DMS 273 (cell line): ENCODE results near the gene RALGAPA2.
"Not testable (repeated sequence)": the region's sequence is repeated elsewhere in the genome, so short reads cannot be mapped to it uniquely, and the experiment has no call there.

ENCODE experiments used
- DNase-seq: peaks from one replicate; lab custom pipeline; 2025; ENCODE audit not compliant: unreplicated experiment; lab: John Stamatoyannopoulos, UW

RALGAPA2 gene

DNA sequence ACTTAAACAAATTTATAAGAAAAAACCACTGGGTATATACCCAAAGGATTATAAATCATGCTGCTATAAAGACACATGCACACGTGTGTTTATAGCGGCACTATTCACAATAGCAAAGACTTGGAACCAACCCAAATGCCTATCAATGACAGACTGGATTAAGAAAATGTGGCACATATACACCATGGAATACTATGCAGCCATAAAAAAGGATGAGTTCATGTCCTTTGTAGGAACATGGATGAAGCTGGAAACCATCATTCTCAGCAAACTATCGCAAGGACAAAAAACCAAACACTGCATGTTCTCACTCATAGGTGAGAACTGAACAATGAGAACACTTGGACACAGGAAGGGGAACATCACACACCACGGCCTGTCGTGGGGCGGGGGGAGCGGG, 169.1 kb downstream of the RALGAPA2 start:
- DNase-seq, result not testable (repeated sequence)

DNA sequence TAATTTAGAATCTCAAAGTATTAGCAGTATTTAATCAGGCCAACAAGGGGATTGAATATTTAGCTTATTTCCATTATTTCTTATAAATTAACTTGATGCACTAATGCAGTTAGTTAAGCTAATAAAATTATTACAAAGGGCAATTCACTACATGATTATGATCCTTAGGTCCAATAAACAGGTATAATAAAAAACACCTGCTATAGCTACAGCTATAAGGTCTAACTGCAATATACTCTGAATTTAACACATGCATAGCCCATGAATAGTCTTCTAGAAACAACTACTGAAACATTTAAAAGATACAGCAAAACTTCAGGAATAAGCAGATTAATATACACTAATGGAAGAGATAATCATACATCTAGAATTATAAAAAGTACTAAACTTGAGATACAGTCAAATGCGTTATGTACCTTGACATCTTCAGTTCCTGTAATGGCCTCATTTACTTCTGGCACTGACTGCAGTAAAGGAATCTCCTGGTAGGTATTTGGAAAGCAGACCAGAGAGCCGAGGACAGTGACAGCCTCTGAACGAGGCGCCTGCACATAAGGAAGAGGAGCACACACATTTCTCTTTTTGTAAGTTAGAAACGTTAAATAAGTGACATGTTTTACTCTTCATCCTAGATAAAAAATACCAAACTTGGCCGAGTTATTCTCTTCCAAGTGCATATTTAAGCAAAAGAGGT, 176.1 kb downstream of the RALGAPA2 start:
- no peak for DNase-seq

DNA sequence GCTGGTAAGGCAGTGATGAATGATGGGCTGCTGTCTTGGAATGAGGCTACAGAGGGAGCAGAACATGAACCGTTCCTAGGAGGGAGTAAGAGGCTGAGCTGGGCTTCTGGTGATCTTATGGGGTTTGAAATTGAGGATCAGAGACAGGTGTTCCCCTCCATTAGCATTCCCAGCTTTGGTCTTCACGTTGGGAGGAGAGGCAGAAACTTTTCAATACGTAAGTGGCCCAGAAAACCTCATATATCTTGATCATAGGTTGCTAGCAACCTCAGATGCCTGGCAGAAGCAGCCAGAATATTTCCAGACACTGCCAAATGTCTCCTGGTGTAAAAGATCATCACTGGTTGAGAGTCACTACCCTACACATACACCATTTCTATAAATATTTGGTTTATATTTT, 177.4 kb downstream of the RALGAPA2 start:
- no peak for DNase-seq

DNA sequence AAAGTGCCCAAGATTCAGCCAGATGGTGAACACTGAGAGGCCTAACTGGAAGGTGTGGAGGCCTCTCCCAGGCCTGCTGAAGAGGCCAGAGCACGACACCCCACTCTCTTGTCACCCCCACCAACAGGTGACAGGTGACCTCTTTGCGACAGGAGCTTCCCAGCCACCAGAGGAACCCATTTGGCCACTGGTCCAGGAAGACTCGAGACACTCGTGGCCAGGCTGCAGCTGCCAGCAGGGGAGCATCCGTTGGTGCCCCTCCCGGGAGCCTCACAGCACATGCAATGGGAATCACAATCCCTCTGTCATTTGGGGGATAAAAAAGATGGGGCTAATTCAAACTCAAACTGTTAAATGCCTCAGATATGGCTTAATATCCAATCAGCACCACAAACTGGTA, 181.2 kb downstream of the RALGAPA2 start:
- no peak for DNase-seq

DNA sequence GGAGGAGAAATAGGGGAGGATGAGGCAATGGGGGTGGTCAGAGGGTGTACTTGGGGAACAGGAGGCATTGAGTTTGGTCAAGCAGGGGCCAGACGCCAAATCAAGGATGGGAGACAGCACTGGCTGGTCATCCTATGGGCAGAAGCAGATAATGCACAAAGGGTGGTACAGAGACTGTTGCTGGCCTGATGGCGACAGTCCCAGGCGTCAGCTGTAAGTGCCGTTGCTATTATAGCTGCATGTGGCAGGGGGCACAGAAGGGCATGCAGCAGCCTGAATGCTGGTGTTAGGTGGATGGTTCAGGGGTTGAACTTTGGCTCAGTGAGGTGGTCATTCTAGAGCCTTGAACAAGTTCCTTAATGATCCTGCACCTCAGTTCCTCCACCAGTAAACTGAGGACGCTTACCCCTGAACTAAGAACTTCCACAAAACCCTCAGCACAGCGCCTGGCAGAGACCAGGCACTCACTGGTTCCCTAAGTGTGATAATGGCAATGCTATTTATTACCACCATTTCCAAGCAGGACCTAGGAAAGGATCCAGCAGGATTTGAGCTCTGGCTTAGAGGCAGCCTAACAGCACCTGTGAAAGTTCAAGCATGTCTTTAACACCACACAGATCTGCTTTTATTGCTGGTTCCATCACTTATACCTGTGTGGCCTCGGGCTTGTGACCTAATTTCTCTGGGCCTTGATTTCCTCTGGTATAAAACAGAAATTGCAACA, 181.9 kb downstream of the RALGAPA2 start:
- no peak for DNase-seq

DNA sequence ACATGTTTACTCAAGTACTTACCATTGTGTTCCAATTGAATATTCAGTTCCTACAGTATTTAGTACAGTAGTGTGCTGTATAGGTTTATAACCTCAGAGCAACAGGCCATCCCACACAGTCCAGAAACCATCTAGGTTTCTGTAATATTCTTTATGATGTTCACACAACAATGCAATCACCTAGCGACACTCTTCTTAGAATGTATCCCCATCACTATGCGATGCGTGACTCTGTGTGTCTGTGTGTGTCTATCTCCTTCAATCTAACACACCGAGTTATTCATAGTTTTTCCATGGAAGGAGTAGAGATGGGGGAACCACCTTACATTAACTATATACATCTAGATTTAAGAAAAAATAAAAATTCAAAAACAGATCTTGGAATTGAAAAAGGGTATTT, 182.8 kb downstream of the RALGAPA2 start:
- DNase-seq, result no peak

DNA sequence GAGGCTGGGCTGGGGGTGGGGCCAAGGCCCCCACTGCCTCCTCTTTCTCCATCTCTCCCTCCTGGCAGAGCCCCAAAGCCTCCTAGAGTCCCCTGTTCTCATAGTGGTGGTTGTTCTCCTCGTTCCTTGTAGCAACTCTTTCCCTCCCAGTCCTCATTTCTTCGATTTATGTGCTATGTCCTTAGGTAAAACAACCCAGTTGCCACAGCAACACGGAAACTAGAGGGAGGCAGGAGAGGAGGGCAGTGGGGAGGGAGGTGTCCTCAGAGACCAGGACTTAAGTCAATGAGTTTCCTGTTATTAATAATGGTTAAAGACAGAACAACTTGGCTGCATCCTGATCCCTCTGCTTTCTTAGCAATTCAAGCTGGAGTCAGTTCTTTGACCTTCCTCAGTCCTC, 183.6 kb downstream of the RALGAPA2 start:
- DNase-seq, result peak; percentile 80

DNA sequence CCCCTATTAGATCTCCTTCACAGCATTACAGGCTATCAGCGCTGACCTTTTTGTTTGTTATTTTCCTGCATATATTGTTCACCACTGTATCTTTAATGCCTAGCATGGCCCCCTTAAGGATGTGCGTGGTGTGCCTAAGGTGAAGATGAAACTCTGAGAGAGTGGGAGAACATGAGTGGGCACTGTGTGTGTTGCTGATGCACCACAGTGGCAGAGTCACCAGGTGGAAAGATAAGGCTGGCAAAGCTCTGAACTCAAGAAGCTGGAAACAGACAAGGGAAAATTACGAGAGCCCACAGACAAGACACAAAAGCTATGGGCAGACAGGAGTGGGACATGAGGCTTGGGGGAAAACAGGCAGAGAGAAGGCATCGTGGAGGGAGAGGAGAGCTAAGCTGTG, 184.8 kb downstream of the RALGAPA2 start:
- no peak for DNase-seq

DNA sequence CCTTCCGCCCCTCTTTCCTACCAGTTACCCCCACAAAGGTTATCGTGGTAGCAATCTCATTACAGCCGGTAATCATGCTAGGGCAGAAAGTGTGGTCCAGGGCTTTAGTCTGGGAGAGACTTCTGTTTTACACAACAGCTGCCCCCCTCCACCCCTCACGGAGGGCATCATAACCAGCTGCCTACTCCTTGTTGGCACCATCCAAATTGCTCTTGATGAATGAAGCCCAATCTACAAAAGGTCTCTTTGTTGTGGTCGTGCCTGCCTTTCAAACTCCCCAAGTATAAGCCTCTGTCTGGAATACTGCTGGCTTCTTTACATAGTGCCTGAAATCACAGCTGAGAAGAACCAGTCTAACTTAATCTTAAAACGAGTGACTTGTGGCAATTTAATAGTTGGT, 186.7 kb downstream of the RALGAPA2 start:
- DNase-seq, result peak; percentile 92

DNA sequence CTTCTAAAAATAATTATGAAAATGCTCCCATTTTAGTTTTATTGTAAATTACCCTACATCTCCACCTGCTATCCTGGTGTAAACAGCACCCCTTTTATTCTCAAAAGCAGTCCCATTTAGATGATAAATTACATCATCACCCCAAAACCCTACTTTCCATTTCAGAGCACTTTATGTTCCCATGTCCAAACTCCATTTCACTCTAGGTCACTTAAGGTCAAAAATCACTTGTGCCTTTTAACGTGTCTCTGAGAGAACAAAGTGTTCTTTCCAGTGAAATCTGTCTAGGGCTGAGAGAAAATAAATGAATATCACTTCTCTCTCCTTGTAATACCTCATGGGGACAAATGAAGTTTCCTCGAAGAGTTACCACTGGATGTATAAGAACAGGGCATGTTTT, 187.2 kb downstream of the RALGAPA2 start:
- peak; percentile 75 for DNase-seq

DNA sequence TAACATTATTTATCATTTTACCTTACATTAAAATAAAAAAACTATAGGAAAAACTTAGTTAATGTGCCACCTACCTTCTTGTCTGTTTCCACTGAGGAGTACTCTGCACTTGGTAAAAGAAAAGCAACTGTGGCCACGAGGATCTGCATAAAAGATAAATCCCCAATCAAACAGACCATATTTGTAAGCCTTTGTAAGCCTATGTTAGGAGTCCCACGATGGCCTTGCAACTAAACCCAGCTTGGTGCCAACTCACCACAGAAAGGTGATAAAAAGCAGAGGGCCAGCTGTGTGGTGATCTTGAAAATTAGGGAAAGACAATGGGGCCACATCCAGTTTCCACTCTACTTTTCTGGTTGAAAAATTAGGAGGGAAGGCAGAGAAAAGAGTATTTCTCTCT, 187.7 kb downstream of the RALGAPA2 start:
- peak; percentile 82 for DNase-seq

DNA sequence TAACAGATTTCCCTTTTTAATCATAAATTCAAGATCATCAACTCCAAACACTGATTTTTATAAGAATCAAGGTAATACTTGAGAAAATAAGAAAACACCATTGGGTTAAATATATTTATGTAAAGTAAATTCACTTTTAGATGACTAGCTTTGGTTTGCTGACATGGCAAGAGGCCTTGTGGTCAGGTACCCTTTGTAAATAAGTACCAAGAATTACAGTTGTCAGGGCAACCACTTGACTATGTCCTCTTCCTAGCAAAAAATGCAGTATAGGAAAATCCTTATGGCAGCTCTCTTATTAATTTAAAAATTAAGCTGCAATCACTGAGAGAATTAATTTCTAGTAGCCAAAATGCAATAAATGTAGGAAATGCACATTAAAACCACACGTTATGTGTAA, 190.7 kb downstream of the RALGAPA2 start:
- no peak for DNase-seq

DNA sequence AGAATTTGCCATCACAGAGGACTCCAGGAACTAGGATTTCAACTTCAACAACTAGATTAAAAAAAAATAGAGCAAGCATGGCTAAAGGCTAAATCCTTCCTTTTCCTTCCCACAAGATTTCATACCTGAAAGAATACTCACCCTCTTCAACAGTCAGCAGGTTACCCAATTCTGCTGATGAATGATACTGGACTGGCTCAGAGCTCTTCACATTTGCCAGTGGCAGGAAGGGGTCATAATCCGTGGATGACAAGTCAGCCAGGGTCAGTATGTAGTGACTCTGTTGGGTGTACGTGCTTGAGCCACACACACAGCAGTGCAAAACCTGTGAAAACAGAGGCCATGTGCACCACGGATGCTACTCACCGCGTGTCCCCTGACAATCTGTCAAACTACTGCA, 191.7 kb downstream of the RALGAPA2 start:
- no peak for DNase-seq

DNA sequence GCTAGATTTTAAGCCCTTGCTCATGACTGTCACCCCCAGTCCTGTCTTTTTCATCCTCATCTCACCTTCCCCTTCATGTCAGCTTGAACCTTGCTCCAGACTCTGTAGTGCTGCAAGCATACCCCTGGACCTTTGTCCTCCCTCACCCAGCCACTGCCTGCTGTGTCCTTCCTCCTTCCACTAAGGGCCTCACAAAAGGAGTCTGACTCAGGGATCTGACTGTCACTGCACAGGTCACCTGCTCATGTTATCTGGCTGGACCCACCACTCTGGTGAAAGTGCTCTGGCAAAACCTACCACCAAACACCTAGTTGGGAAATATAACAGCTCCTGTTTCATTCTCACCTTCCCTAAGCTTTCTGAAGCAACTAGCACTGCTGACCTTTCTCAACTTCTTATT, 193.2 kb downstream of the RALGAPA2 start:
- DNase-seq, result no peak

DNA sequence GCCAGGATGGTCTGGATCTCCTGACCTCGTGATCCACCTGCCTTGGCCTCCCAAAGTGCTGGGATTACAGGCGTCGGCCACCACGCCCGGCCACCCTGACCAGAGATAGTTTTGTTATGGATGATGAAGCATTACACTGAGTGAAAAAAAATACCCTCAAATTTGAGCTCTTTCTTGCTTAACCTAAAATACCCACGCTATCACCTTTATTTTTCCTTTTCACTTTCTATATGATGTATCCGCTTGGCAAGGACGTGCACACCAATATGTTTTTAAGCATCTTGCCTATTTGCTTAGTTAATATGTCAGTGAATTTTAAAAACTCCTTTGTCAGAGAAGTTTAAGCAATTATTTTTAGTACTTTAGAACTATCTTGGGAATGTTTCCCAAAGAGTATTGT, 194.2 kb downstream of the RALGAPA2 start:
- DNase-seq, result no peak

DNA sequence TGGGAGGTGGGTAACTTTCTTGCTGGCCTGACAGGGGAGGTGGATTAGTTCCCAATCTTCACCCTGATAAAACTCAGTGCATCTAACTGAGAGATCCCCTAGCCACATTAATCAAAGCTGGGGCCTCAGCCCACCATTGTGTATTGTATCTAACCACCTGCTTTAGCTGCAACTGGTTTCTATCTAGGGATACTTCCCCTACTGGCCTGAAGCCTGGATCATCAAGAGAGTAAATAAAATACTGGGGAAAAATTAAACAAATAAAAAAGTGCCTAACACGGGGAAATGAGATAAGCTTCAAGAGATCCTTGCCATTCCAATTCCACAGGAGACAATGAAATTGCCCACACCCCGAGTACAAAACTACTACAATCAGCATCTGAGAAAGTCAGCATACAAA, 195.1 kb downstream of the RALGAPA2 start:
- DNase-seq, result no peak

DNA sequence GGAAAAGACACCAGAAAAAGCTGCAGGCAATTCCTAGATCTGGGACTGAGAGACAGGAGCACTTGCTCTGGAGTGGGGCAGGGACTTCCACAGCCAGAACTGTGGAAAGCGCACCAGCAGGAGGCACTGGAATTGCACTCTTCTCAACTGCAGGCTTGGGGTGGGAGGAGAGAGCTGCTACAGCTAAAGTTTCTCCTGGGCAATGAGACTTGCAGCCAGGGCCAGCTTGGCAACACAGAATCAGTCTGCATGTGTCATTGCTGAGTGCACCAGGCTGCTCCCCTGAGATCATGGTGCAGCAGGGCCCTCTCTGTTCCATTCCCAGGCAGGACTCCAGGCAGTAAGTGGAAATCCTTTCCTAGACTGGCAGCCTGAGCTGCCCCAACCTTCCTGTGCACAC, 198.7 kb downstream of the RALGAPA2 start:
- peak; percentile 69 for DNase-seq

DNA sequence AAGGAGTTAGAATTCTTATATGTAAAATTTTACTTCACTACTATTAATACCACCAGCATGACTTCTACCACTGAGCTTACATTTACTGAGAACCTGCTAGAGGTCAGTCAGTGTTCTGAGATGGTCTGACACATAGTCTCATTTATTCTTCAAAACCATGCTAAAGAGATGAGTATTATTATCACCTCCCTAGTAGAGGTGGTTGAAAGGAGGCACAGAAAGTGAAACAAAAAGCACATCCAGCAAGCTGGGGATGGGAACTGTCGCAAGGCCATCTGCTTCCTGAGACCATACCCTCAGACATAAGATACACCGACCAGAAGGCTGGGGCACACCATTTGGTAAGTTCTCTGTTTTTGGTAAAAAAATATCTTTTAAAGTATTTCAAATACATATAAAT, 206.9 kb downstream of the RALGAPA2 start:
- DNase-seq, result no peak

DNA sequence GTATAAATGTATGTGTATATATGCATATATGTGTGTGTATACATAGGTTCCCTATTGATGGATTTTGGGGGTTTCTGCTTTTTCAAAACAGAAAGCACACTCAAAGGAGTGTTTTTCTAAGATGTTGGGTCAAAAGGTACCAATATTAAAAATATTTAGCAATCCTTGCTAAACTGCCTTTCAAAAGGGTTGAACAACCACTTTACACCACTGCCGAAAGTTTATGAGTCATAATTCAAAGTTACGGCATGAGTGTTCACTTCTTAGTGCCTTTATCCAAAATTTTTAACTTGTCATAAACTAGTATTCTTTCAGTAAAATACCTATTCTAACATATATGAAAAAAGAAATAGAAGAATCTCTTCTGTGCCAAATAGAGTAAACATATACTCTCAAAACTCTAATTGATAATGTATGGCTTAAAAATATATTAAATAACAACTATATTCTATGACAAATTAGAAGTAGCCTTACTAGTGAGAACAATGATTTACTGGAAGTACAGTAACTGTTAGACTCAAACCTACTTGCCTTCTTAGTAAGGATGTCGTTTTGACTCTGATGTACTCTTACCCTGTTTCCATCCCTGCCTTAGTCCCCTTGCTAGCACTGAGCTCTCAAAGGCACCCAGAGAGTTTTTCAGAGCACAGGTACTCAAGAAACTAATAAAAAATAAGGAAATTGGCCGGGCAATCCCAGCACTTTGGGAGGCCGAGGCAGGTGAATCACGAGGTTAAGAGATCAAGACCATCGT, 208.5 kb downstream of the RALGAPA2 start:
- no peak for DNase-seq

DNA sequence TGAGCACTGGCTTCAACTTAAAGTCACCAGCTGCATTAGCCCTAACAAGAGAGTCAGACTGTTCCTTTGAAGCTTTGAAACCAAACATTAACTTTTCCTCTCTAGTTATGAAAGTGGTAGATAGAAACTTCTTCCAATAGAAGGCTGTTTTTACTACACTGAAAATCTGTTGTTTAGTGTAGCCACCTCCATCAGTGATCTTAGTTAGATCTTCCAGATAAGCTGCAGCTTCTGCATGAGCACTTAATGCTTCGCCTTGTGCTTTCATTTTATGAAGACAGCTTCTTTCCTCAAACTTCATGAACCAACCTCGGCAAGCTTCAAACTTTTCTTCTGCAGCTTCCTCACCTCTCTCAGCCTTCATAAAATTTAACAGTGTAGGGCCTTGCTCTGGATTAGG, 211.3 kb downstream of the RALGAPA2 start:
- no peak for DNase-seq

DNA sequence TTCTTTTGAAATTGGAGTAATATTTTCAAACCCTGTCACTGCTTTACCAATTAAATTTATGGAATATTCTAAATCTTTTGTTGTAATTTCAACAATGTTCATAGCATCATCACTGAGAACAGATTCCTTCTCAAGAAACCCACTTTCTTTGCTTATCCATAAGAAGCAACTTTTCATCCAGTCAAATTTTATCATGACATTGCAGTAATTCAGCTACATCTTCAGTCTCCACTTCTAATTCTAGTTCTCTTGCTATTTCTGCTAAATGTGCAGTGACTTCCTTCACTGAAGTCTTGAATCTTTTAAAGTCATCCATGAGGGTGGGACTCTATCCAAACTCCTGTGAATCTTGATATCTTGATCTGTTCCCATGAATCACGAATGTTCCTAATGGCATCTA, 212.1 kb downstream of the RALGAPA2 start:
- DNase-seq, result no peak

DNA sequence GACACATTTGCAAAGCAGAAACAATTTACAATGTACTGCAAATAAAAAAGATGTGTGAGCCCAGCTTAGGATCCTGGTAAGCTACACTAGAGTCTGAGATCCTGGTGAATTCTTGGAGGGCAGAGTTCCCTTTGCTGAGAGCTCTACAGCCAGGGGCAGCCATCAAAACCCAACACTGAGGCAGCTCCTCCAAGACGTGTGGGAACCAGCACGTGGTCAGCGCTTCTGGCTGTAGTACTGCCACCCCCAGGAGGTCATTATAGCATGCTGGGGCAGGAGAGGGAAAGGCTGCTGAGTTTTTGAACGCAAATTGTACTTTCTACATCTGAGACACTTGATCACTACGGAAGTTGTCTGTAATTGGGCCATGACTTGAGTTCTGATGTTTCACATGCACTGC, 213.0 kb downstream of the RALGAPA2 start:
- peak; percentile 38 for DNase-seq
